Neuronal stem cell (in vitro differentiated cells): Measurements from ENCODE around the gene NPFF.

Experiments
- DNase-seq: peaks from one replicate; pipeline ENCODE4 v3.0.0-alpha.2; 2013; ENCODE audit warnings: low spot score
- H2AFZ ChIP-seq: one replicate; pipeline ENCODE4 v1.6.1; 2013; ENCODE audit warnings: mild to moderate bottlenecking, low read length, inconsistent platforms
- H2AK5ac ChIP-seq: 2 replicates; pipeline ENCODE4 v1.6.1; 2013; ENCODE audit warnings: low read depth, mild to moderate bottlenecking, inconsistent platforms, low read length, moderate library complexity, mixed read lengths
- H2BK120ac ChIP-seq: 2 replicates; pipeline ENCODE4 v1.6.1; 2013; ENCODE audit warnings: low read depth, mild to moderate bottlenecking, inconsistent platforms, low read length, moderate library complexity, mixed read lengths
- H2BK12ac ChIP-seq: one replicate; pipeline ENCODE4 v1.6.1; 2013; ENCODE audit warnings: low read length, inconsistent platforms
- H2BK15ac ChIP-seq: 2 replicates; pipeline ENCODE4 v1.6.1; 2013; ENCODE audit warnings: mild to moderate bottlenecking, low read length, inconsistent platforms, mixed read lengths
- H2BK5ac ChIP-seq: one replicate; pipeline ENCODE4 v1.6.1; 2013; ENCODE audit warnings: inconsistent platforms, mild to moderate bottlenecking, low read length, moderate library complexity
- H3K14ac ChIP-seq: one replicate; pipeline ENCODE4 v1.6.1; 2013; ENCODE audit warnings: low read length, inconsistent platforms
- H3K18ac ChIP-seq: 2 replicates; pipeline ENCODE4 v1.6.1; 2013; ENCODE audit warnings: low read length, inconsistent platforms
- H3K23ac ChIP-seq: 2 replicates; pipeline ENCODE4 v1.6.1; 2013; ENCODE audit warnings: low read depth, mild to moderate bottlenecking, mixed read lengths, low read length, inconsistent platforms; ENCODE audit not compliant: poor library complexity
- H3K27ac ChIP-seq: replicated peaks from 3 replicates; pipeline ENCODE4 v1.5.1; 2013; ENCODE audit warnings: low read length, inconsistent platforms
- H3K27me3 ChIP-seq, 3 experiments: 2 replicates each; pipeline ENCODE4 v1.6.1; 2013; ENCODE audit warnings: low read length in 3 of 3, mild to moderate bottlenecking in 2 of 3, inconsistent platforms in 1 of 3, low read depth in 1 of 3, mixed read lengths in 1 of 3, moderate library complexity in 1 of 3; ENCODE audit not compliant: control insufficient read depth in 3 of 3, insufficient read depth in 3 of 3
- H3K36me3 ChIP-seq, 2 donors: replicated peaks in 1 of 2; 2 replicates each; pipeline ENCODE4 v1.6.1; 2013; ENCODE audit warnings: low read length in 2 of 2; ENCODE audit not compliant: control insufficient read depth in 2 of 2, insufficient read depth in 2 of 2
- H3K4ac ChIP-seq: 2 replicates; pipeline ENCODE4 v1.6.1; 2013; ENCODE audit warnings: inconsistent platforms, mild to moderate bottlenecking, low read length, moderate library complexity
- H3K4me1 ChIP-seq, 2 donors: 1 replicate in 1 of 2; 2 replicates in 1 of 2; pipeline ENCODE4 v1.6.1; 2013; ENCODE audit warnings: low read length in 2 of 2, low read depth in 1 of 2; ENCODE audit not compliant: control insufficient read depth in 2 of 2, insufficient read depth in 1 of 2
- H3K4me2 ChIP-seq: one replicate; pipeline ENCODE4 v1.6.1; 2013; ENCODE audit warnings: mild to moderate bottlenecking, low read length, inconsistent platforms; ENCODE audit not compliant: insufficient read depth, poor library complexity, severe bottlenecking
- H3K4me3 ChIP-seq, 2 donors: 2 replicates each; pipeline ENCODE4 v1.5.1; 2013; ENCODE audit warnings: low read length in 2 of 2, mild to moderate bottlenecking in 2 of 2, inconsistent platforms in 1 of 2, moderate library complexity in 1 of 2
- H3K79me1 ChIP-seq: one replicate; pipeline ENCODE4 v1.6.1; 2013; ENCODE audit warnings: low read depth, mild to moderate bottlenecking, inconsistent platforms, low read length, moderate library complexity
- H3K9ac ChIP-seq: one replicate; pipeline ENCODE4 v1.6.1; 2013; ENCODE audit warnings: mild to moderate bottlenecking, low read depth, low read length, inconsistent platforms; ENCODE audit not compliant: poor library complexity
- H3K9me3 ChIP-seq, 2 donors: replicated peaks in 1 of 2; 2 replicates each; pipeline versions ENCODE3 to v1.6.1; 2013; ENCODE audit warnings: low read length in 2 of 2, mild to moderate bottlenecking in 2 of 2, inconsistent platforms in 1 of 2, low read depth in 1 of 2, mixed read lengths in 1 of 2, moderate library complexity in 1 of 2; ENCODE audit not compliant: control insufficient read depth in 2 of 2, insufficient read depth in 1 of 2
- H4K8ac ChIP-seq: one replicate; pipeline ENCODE4 v1.6.1; 2013; ENCODE audit warnings: low read depth, mild to moderate bottlenecking, inconsistent platforms, low read length, moderate library complexity
- H4K91ac ChIP-seq: one replicate; pipeline ENCODE4 v1.6.1; 2013; ENCODE audit warnings: low read length, low read depth, mild to moderate bottlenecking, inconsistent platforms; ENCODE audit not compliant: poor library complexity
- WGBS, 2 donors: extraction: QIAGEN DNeasy Blood & Tissue Kit; methylation state at CpG; one replicate each; pipeline ENCODE4 v1.1.7; 2013; ENCODE audit warnings: missing lambda C conversion rate in 2 of 2, mixed read lengths in 1 of 2; ENCODE audit not compliant: insufficient read length in 2 of 2, insufficient replicate concordance in 1 of 2; ENCODE audit errors: extremely low coverage in 2 of 2; 5-methylcytosine and 5-hydroxymethylcytosine counted together

Gene NPFF

DNA sequence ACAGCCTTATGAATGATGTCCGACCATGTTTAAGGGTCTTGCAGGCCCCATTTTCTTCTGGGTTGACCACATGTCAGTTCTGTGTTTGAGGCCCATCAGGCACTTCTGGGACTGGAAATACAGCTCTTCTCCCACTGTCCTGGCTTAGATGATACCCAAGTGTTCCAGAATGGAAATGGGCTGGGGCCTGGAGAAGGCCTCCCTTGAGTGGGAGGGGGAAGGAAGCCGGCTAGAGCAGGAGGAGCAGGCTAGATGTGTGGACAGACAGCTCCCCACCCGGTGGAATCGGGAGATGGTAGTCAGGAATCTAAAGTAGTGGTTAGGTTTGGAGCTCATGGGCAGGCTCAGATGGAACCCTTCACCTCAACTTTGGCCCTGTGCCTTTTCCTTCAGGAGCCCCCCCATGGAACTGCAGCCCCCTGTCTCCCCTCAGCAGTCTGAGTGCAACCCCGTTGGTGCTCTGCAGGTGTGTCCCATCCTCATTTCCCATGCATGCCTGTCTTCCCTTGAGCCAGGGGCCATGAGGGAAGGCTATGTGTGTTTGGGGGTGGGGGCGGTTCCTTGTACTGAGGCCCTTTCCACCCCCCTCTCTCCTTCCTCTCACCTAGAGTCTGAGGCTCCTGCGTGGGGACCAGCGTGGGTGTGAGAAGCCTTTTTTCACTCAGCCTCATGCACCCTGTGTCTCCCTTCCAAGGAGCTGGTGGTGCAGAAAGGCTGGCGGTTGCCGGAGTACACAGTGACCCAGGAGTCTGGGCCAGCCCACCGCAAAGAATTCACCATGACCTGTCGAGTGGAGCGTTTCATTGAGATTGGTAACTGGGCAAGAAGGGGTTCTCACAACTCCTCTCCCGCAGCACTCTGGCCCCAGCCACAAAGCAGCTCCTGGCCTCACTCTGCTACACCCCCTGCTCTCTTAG lies 3.0 kb downstream of the NPFF start:
- no peaks in the 10 kb centered on the region for H3K27me3 ChIP-seq
- H3K27ac ChIP-seq = no peak overlapping the region
- no peak overlapping the region for H3K4me3 ChIP-seq
- no peak overlapping the region for H4K91ac ChIP-seq
- H3K18ac ChIP-seq = no peak overlapping the region
- H3K36me3 ChIP-seq = peaks cover 13 to 52% of the 10 kb centered on the region in 2 donors
- no peak overlapping the region for H3K9ac ChIP-seq
- no peak overlapping the region for H2AK5ac ChIP-seq
- no CpG with 5 or more reads among the region's 14 CpGs for WGBS, 2 donors
- H3K4me1 ChIP-seq = peaks cover 15 to 16% of the 10 kb centered on the region in 2 donors
- H3K9me3 ChIP-seq = no peaks in the 10 kb centered on the region
- peaks cover 6% of the 10 kb centered on the region for H3K79me1 ChIP-seq
- DNase-seq = no peak
- H2BK120ac ChIP-seq = no peak overlapping the region
- no peak overlapping the region for H3K14ac ChIP-seq
- no peak overlapping the region for H3K4me2 ChIP-seq
- H3K23ac ChIP-seq = no peak overlapping the region
- H2BK5ac ChIP-seq = no peak overlapping the region
- no peak overlapping the region for H2AFZ ChIP-seq
- H4K8ac ChIP-seq = no peak overlapping the region
- no peak overlapping the region for H3K4ac ChIP-seq
- no peak overlapping the region for H2BK12ac ChIP-seq
- no peak overlapping the region for H2BK15ac ChIP-seq

DNA sequence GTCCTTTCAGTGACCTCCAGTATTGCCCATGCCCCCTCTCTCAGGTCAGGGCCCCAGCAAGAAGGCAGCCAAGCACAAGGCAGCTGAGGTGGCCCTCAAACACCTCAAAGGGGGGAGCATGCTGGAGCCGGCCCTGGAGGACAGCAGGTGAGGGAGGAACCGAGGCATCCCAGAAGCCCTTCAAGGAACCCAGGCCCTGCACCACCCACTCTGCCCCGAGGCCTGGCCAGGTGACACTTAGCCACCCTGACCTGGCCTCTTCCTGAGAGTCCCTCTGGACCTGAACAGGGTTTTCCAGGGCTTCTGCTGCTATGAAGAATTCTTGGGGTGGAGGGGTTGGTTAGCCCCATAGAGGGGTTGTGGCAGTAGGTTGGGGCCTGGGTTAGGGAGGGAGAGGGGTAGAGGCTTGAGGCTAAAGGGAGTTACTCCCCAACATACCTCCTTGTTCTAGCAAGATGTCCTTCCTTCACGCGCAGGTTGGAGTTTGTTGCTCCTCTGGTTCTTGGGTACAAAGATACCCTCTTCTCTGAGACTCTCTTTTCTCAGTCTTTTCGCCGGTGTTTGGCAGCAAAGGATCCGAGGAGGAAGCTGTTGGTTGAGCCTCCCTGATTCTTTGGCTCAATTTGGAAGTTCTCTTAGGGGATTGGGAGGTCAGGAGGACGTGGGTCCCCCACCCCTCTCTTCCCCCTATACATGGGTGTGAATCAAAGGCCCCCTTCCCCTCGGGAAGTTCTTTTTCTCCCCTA lies 4.1 kb downstream of the NPFF start:
- Histone ChIP-seq H3K14ac (no peak overlapping the region), H3K27ac (no peak overlapping the region), H4K8ac (no peak overlapping the region), H2BK12ac (no peak overlapping the region), H3K9me3 (no peaks in the 10 kb centered on the region), H3K4me2 (no peak overlapping the region), H3K36me3 (peaks cover 13 to 52% of the 10 kb centered on the region in 2 donors), H3K23ac (no peak overlapping the region), H3K4me3 (no peak overlapping the region), H3K9ac (no peak overlapping the region), H3K4ac (no peak overlapping the region), H2AFZ (no peak overlapping the region), H3K79me1 (peaks cover 6% of the 10 kb centered on the region), H3K27me3 (no peaks in the 10 kb centered on the region), H2BK15ac (no peak overlapping the region), H4K91ac (no peak overlapping the region), H2AK5ac (no peak overlapping the region), H2BK5ac (no peak overlapping the region), H3K4me1 (peaks cover 21 to 23% of the 10 kb centered on the region in 2 donors), H3K18ac (no peak overlapping the region), H2BK120ac (no peak overlapping the region)
- WGBS, 2 donors = no CpG with 5 or more reads among the region's 10 CpGs
- DNase-seq = no peak

DNA sequence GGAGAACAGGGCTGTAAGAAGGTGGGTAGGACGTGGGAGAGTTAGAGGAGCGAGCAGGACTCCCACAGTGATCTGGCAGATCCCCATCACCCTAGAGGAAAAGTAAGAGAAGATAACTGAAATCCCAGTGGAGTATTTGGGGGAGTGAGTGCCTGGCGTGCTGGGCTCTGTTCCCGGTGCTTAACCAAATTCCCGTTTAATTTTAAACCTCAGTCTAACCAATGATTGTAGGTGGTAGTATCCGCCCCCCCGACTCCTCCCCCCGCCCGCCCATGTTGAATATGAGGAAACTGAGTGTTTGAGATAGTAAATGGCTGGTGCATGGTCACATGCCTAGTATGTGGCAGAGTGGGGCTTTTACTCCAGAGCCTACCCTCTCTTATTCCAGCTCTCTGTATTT lies 5.0 kb downstream of the NPFF start:
- Histone ChIP-seq H3K14ac (no peak overlapping the region), H2AK5ac (peak overlapping the region; percentile 99), H2AFZ (no peak overlapping the region), H3K9ac (peak overlapping the region; percentile 99), H4K91ac (no peak overlapping the region), H3K79me1 (peaks cover 6% of the 10 kb centered on the region), H3K27me3 (no peaks in the 10 kb centered on the region), H2BK12ac (no peak overlapping the region), H3K18ac (no peak overlapping the region), H2BK5ac (no peak overlapping the region), H3K23ac (peak overlapping the region; percentile 97), H2BK120ac (no peak overlapping the region), H3K27ac (no peak overlapping the region), H2BK15ac (peak overlapping the region; percentile 52), H3K4me3 (peak overlapping the region in 1 of 2 donors; percentile 97), H3K9me3 (no peaks in the 10 kb centered on the region), H3K4ac (no peak overlapping the region), H3K36me3 (peaks cover 13 to 51% of the 10 kb centered on the region in 2 donors), H3K4me2 (no peak overlapping the region), H4K8ac (no peak overlapping the region), H3K4me1 (peaks cover 23 to 27% of the 10 kb centered on the region in 2 donors)
- no peak for DNase-seq
- no CpG with 5 or more reads among the region's 9 CpGs for WGBS, 2 donors
